ENCODE results near the gene TMEM87B. TPM values are rescaled to one million over a fixed set of nuclear protein-coding genes. Genes with fewer than 3 reads are reported as not detected.

TMEM87B gene, protein sequence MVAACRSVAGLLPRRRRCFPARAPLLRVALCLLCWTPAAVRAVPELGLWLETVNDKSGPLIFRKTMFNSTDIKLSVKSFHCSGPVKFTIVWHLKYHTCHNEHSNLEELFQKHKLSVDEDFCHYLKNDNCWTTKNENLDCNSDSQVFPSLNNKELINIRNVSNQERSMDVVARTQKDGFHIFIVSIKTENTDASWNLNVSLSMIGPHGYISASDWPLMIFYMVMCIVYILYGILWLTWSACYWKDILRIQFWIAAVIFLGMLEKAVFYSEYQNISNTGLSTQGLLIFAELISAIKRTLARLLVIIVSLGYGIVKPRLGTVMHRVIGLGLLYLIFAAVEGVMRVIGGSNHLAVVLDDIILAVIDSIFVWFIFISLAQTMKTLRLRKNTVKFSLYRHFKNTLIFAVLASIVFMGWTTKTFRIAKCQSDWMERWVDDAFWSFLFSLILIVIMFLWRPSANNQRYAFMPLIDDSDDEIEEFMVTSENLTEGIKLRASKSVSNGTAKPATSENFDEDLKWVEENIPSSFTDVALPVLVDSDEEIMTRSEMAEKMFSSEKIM
- total RNA-seq (2012; rRNA removed) = 28.0 and 34.7 TPM in 2 replicates

GRCh38 chr2:112054847-112055729 lies at the start of gene TMEM87B:
Gene TMEM87B (plus strand): TSS chr2:112055269. CDS start chr2:112055592, 323 bp downstream.
- Histone ChIP-seq H3K4me3 (ENCODE audit: low read length) (peak within 1 kb of the TSS; percentile 96), H3K27me3 (ENCODE audit: control insufficient read depth, insufficient read depth, low read length) (no peaks in the 10 kb centered on the region), H3K4me2 (ENCODE audit: low read length) (peak within 1 kb of the TSS; percentile 91), H3K36me3 (ENCODE audit: insufficient read depth, low read length) (peaks cover 5% of the 10 kb centered on the region), H3K9me3 (replicated peaks; ENCODE audit: low read length) (no peaks in the 10 kb centered on the region), H3K9ac (ENCODE audit: low read depth, low read length) (peak within 1 kb of the TSS; percentile 93), H3K4me1 (ENCODE audit: control insufficient read depth, insufficient read depth, low read length) (peaks cover 17% of the 10 kb centered on the region)

DNA sequence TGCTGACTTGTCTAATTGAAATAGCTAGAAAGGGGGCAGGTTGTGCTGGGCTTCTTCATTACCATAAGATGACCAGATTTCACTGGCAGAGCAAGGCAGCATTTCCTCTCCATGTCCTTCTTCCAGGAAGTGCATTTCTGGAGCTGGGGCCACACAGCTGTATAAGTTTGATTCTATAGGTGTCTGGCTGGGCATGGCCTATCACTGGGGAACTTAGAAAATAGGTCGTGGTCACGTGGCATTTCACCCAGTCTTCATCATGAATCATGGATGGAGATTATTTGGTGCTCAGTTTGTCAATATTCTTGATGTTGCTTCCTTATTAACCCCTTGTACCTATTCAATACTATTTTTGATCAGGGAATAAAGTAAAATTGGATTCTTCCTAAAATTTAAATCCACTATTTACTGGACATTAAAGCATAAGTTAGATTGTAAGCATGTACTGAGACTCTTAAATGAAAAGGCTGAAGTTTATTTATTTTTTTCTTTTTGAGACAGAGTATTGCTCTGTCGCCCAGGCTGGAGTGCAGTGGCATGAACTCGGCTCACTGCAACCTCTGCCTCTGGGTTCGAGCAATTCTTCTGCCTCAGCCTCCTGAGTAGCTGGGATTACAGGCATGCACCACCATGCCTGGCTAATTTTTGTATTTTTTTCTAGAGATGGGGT lies 49.5 kb upstream of the TMEM87B start:
- Histone ChIP-seq H3K36me3 (ENCODE audit: insufficient read depth, low read length) (no peaks in the 10 kb centered on the region), H3K9me3 (replicated peaks; ENCODE audit: low read length) (no peaks in the 10 kb centered on the region), H3K4me3 (ENCODE audit: low read length) (no peak overlapping the region), H3K4me2 (ENCODE audit: low read length) (no peak overlapping the region), H3K27me3 (ENCODE audit: control insufficient read depth, insufficient read depth, low read length) (peaks cover 48% of the 10 kb centered on the region), H3K4me1 (ENCODE audit: control insufficient read depth, insufficient read depth, low read length) (peaks cover 5% of the 10 kb centered on the region), H3K9ac (ENCODE audit: low read depth, low read length) (no peak overlapping the region)

DNA sequence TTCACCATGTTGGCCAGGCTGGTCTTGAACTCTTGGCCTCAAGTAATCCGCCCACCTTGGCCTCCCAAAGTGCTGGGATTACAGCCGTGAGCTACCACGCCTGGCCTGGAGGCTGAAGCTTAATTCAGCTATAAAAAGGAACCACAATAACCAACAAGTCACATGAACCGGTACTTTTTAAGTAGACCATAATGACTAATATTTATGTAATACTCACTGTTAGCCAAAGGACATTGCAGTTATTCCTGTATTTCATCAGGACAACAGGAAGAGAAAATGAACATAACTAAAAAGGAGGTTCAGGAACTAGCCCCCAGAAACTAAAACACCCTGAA lies 49.0 kb upstream of the TMEM87B start:
- H3K9me3 ChIP-seq (replicated peaks; ENCODE audit: low read length) = no peaks in the 10 kb centered on the region
- H3K36me3 ChIP-seq (ENCODE audit: insufficient read depth, low read length) = no peaks in the 10 kb centered on the region
- H3K27me3 ChIP-seq (ENCODE audit: control insufficient read depth, insufficient read depth, low read length) = peaks cover 48% of the 10 kb centered on the region
- no peak overlapping the region for H3K4me2 ChIP-seq (ENCODE audit: low read length)
- H3K4me1 ChIP-seq (ENCODE audit: control insufficient read depth, insufficient read depth, low read length) = peaks cover 5% of the 10 kb centered on the region
- H3K9ac ChIP-seq (ENCODE audit: low read depth, low read length) = no peak overlapping the region
- no peak overlapping the region for H3K4me3 ChIP-seq (ENCODE audit: low read length)

GRCh38 chr2:112007493-112007892 lies 47.6 kb upstream of the TMEM87B start:
- Histone ChIP-seq H3K4me3 (ENCODE audit: low read length) (no peak overlapping the region), H3K36me3 (ENCODE audit: insufficient read depth, low read length) (no peaks in the 10 kb centered on the region), H3K27me3 (ENCODE audit: control insufficient read depth, insufficient read depth, low read length) (peaks cover 57% of the 10 kb centered on the region), H3K9me3 (replicated peaks; ENCODE audit: low read length) (no peaks in the 10 kb centered on the region), H3K4me1 (ENCODE audit: control insufficient read depth, insufficient read depth, low read length) (no peaks in the 10 kb centered on the region), H3K9ac (ENCODE audit: low read depth, low read length) (no peak overlapping the region), H3K4me2 (ENCODE audit: low read length) (no peak overlapping the region)

DNA sequence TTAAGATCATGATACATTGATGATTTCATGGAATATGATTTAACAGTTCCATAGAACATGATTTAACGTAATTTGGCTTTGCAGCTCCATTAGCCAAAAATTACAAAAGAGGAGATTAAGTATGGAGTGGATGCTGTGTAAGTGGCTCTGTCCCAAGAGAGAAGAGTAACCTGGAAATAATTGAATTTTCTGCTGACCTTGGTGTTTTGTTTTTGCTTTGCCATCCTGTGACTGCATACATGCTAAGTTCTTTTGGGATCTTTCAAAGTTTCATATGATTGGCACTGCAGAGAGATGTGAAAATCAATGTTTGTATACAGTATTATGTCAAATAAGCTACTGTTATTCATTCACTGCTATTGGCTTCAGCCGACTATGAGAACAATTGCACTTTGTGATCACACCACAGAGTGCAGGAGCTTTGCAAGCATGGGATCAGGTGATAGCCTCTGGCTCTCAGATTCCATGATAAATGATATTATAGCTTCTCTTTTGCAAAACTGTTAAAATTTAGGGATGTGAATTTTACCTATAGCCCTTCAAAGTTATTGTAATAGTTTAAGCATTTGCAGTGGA lies 46.1 kb upstream of the TMEM87B start:
- H3K4me2 ChIP-seq (ENCODE audit: low read length) = no peak overlapping the region
- no peaks in the 10 kb centered on the region for H3K36me3 ChIP-seq (ENCODE audit: insufficient read depth, low read length)
- H3K9me3 ChIP-seq (replicated peaks; ENCODE audit: low read length) = no peaks in the 10 kb centered on the region
- peaks cover 60% of the 10 kb centered on the region for H3K27me3 ChIP-seq (ENCODE audit: control insufficient read depth, insufficient read depth, low read length)
- no peaks in the 10 kb centered on the region for H3K4me1 ChIP-seq (ENCODE audit: control insufficient read depth, insufficient read depth, low read length)
- no peak overlapping the region for H3K9ac ChIP-seq (ENCODE audit: low read depth, low read length)
- H3K4me3 ChIP-seq (ENCODE audit: low read length) = no peak overlapping the region

- Histone ChIP-seq H3K9me3 (replicated peaks; ENCODE audit: low read length) (no peaks in the 10 kb centered on the region), H3K36me3 (ENCODE audit: insufficient read depth, low read length) (no peaks in the 10 kb centered on the region), H3K9ac (ENCODE audit: low read depth, low read length) (no peak overlapping the region), H3K4me3 (ENCODE audit: low read length) (no peak overlapping the region), H3K4me1 (ENCODE audit: control insufficient read depth, insufficient read depth, low read length) (no peaks in the 10 kb centered on the region), H3K4me2 (ENCODE audit: low read length) (no peak overlapping the region), H3K27me3 (ENCODE audit: control insufficient read depth, insufficient read depth, low read length) (peaks cover 62% of the 10 kb centered on the region)
Observed at GRCh38 chr2:112010751-112011150, 44.3 kb upstream of the TMEM87B start.

GRCh38 chr2:112012556-112012955 lies 42.5 kb upstream of the TMEM87B start:
- H3K4me1 ChIP-seq (ENCODE audit: control insufficient read depth, insufficient read depth, low read length) = no peaks in the 10 kb centered on the region
- peaks cover 1% of the 10 kb centered on the region for H3K9me3 ChIP-seq (replicated peaks; ENCODE audit: low read length)
- no peak overlapping the region for H3K9ac ChIP-seq (ENCODE audit: low read depth, low read length)
- no peak overlapping the region for H3K4me2 ChIP-seq (ENCODE audit: low read length)
- no peaks in the 10 kb centered on the region for H3K36me3 ChIP-seq (ENCODE audit: insufficient read depth, low read length)
- H3K27me3 ChIP-seq (ENCODE audit: control insufficient read depth, insufficient read depth, low read length) = peaks cover 70% of the 10 kb centered on the region
- no peak overlapping the region for H3K4me3 ChIP-seq (ENCODE audit: low read length)

DNA sequence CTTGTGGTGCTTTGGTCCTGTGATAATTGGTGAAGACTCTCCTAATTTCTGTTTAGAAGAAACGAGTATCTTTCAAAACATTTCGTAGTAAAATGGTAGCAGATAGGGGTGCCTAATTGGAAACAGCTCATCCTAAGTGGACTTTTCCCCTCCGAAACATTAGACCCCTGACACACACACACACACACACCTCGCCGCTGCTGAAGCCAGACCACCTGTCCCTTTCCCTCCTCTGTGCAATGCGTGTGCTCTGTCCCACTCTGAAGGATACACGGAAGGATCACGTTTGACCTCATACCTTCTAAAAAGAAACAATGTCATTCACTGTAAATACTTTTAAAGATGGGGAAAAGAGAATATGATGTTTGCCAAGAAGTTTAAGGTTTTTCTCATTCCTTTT lies 36.2 kb upstream of the TMEM87B start:
- Histone ChIP-seq H3K9me3 (replicated peaks; ENCODE audit: low read length) (peaks cover 3% of the 10 kb centered on the region), H3K27me3 (ENCODE audit: control insufficient read depth, insufficient read depth, low read length) (peaks cover 68% of the 10 kb centered on the region), H3K4me3 (ENCODE audit: low read length) (no peak overlapping the region), H3K4me1 (ENCODE audit: control insufficient read depth, insufficient read depth, low read length) (no peaks in the 10 kb centered on the region), H3K4me2 (ENCODE audit: low read length) (no peak overlapping the region), H3K36me3 (ENCODE audit: insufficient read depth, low read length) (no peaks in the 10 kb centered on the region), H3K9ac (ENCODE audit: low read depth, low read length) (no peak overlapping the region)

DNA sequence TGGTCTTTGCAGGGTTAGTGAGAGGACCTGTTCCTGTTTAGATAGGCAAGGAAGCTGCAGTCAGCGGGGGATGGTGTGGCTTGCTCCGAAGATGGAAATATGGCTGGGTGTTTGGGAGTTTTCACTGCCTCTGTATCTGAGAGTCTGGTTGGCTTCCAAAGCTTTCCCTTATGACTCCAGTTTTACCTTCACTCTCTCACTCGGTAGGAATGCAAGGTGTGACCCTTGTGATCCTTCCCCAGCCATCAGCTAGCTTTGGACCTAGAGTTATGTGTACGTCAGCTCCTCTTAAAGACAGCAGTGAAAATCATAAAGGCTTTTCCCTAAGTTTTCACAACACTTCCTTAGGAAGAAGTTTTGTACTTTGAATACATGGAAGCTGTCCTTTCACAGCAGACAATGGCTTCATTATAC lies 35.5 kb upstream of the TMEM87B start:
- no peak overlapping the region for H3K4me3 ChIP-seq (ENCODE audit: low read length)
- no peak overlapping the region for H3K4me2 ChIP-seq (ENCODE audit: low read length)
- peaks cover 68% of the 10 kb centered on the region for H3K27me3 ChIP-seq (ENCODE audit: control insufficient read depth, insufficient read depth, low read length)
- H3K4me1 ChIP-seq (ENCODE audit: control insufficient read depth, insufficient read depth, low read length) = no peaks in the 10 kb centered on the region
- H3K9ac ChIP-seq (ENCODE audit: low read depth, low read length) = no peak overlapping the region
- H3K36me3 ChIP-seq (ENCODE audit: insufficient read depth, low read length) = no peaks in the 10 kb centered on the region
- peaks cover 3% of the 10 kb centered on the region for H3K9me3 ChIP-seq (replicated peaks; ENCODE audit: low read length)

- Histone ChIP-seq H3K27me3 (ENCODE audit: control insufficient read depth, insufficient read depth, low read length) (peaks cover 73% of the 10 kb centered on the region), H3K4me1 (ENCODE audit: control insufficient read depth, insufficient read depth, low read length) (no peaks in the 10 kb centered on the region), H3K4me2 (ENCODE audit: low read length) (no peak overlapping the region), H3K9ac (ENCODE audit: low read depth, low read length) (no peak overlapping the region), H3K9me3 (replicated peaks; ENCODE audit: low read length) (peaks cover 3% of the 10 kb centered on the region), H3K4me3 (ENCODE audit: low read length) (no peak overlapping the region), H3K36me3 (ENCODE audit: insufficient read depth, low read length) (no peaks in the 10 kb centered on the region)
Observed at GRCh38 chr2:112020561-112020960, 34.5 kb upstream of the TMEM87B start.

DNA sequence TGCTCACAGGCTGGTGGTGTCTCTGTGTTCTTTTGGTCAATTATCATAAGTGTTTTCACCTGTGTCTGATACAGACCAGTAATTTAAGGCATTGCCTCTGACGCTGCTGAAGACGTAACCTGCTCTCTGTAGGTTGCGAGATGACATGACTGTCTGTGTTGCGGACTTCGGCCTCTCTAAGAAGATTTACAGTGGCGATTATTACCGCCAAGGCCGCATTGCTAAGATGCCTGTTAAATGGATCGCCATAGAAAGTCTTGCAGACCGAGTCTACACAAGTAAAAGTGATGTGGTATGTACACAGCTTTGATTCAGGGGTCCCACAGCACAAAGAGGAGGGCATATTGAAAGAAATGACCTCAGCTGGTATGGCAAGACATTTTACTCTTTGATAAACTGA lies 33.8 kb upstream of the TMEM87B start:
- Histone ChIP-seq H3K36me3 (ENCODE audit: insufficient read depth, low read length) (no peaks in the 10 kb centered on the region), H3K4me2 (ENCODE audit: low read length) (no peak overlapping the region), H3K4me1 (ENCODE audit: control insufficient read depth, insufficient read depth, low read length) (no peaks in the 10 kb centered on the region), H3K4me3 (ENCODE audit: low read length) (no peak overlapping the region), H3K27me3 (ENCODE audit: control insufficient read depth, insufficient read depth, low read length) (peaks cover 68% of the 10 kb centered on the region), H3K9ac (ENCODE audit: low read depth, low read length) (no peak overlapping the region), H3K9me3 (replicated peaks; ENCODE audit: low read length) (peaks cover 3% of the 10 kb centered on the region)
